Common myeloid progenitor, CD34-positive (primary cell): ENCODE data around the gene MYOF.
"Not testable (repeated sequence)": the region's sequence is repeated elsewhere in the genome, so short reads cannot be mapped to it uniquely, and the experiment has no call there.

Experiments used
- CTCF ChIA-PET: fragments of 350-600 bp; sonication (Branson Sonifier 250); formaldehyde crosslinking; loops from one replicate; lab custom pipeline; 2021; ENCODE audit warnings: antibody characterized with exemption; lab: Charles Lee
- POLR2A ChIA-PET: fragments of 350-600 bp; sonication (Branson Sonifier 250); formaldehyde crosslinking; loops from one replicate; lab custom pipeline; 2021; ENCODE audit warnings: antibody characterized with exemption; lab: Charles Lee
- DNase-seq, 3 donors: peaks; one replicate each; pipeline versions ENCODE4 v3.0.0 to v3.0.0-alpha.2; 2013
- H3K27ac ChIP-seq, 2 experiments: 1 replicate in 1 of 2; 2 replicates in 1 of 2; pipeline ENCODE4 v1.7.0; 2013; ENCODE audit warnings: inconsistent platforms in 2 of 2, low read length in 2 of 2, mild to moderate bottlenecking in 2 of 2, low read depth in 1 of 2, moderate library complexity in 1 of 2; ENCODE audit not compliant: severe bottlenecking in 2 of 2, insufficient read depth in 1 of 2, poor library complexity in 1 of 2
- H3K27me3 ChIP-seq, 5 experiments: replicated peaks in 2 of 5; 1 replicate in 3 of 5; 2 replicates in 2 of 5; pipeline versions ENCODE4 v1.6.1 to v1.7.0; 2013; ENCODE audit warnings: low read length in 4 of 5, mild to moderate bottlenecking in 2 of 5, moderate library complexity in 2 of 5, inconsistent platforms in 1 of 5; ENCODE audit not compliant: insufficient read depth in 5 of 5, control insufficient read depth in 4 of 5
- H3K36me3 ChIP-seq, 4 experiments: 1 replicate in 2 of 4; 2 replicates in 2 of 4; pipeline versions ENCODE4 v1.6.1 to v1.7.0; 2013; ENCODE audit warnings: low read length in 3 of 4, control low read depth in 1 of 4, mild to moderate bottlenecking in 1 of 4; ENCODE audit not compliant: control insufficient read depth in 4 of 4, insufficient read depth in 4 of 4
- H3K4me1 ChIP-seq, 4 experiments: 1 replicate in 3 of 4; 2 replicates in 1 of 4; pipeline versions ENCODE4 v1.6.1 to v1.7.1; 2013; ENCODE audit warnings: low read length in 3 of 4, mild to moderate bottlenecking in 3 of 4, control low read depth in 1 of 4, inconsistent platforms in 1 of 4, moderate library complexity in 1 of 4; ENCODE audit not compliant: control insufficient read depth in 4 of 4, insufficient read depth in 4 of 4; ENCODE audit errors: control extremely low read depth in 1 of 4
- H3K4me3 ChIP-seq, 7 experiments: 1 replicate in 4 of 7; 2 replicates in 3 of 7; pipeline versions ENCODE4 v1.5.1 to v1.7.0; 2013; ENCODE audit warnings: mild to moderate bottlenecking in 7 of 7, low read length in 6 of 7, moderate library complexity in 6 of 7, inconsistent platforms in 2 of 7, low read depth in 2 of 7, control low read depth in 1 of 7; ENCODE audit not compliant: insufficient read depth in 4 of 7, control insufficient read depth in 1 of 7; ENCODE audit errors: extremely low read depth in 1 of 7
- H3K9me3 ChIP-seq, 5 experiments: 1 replicate in 4 of 5; 2 replicates in 1 of 5; pipeline versions ENCODE4 v1.6.1 to v1.7.1; 2013; ENCODE audit warnings: low read length in 4 of 5, mild to moderate bottlenecking in 2 of 5, inconsistent platforms in 1 of 5, low read depth in 1 of 5, moderate library complexity in 1 of 5; ENCODE audit not compliant: control insufficient read depth in 4 of 5, insufficient read depth in 2 of 5; ENCODE audit errors: control extremely low read depth in 1 of 5
- WGBS: methylation state at CpG from one replicate; pipeline ENCODE4 v1.1.5; 2013; ENCODE audit not compliant: insufficient coverage; 5-methylcytosine and 5-hydroxymethylcytosine counted together

Gene MYOF

DNA sequence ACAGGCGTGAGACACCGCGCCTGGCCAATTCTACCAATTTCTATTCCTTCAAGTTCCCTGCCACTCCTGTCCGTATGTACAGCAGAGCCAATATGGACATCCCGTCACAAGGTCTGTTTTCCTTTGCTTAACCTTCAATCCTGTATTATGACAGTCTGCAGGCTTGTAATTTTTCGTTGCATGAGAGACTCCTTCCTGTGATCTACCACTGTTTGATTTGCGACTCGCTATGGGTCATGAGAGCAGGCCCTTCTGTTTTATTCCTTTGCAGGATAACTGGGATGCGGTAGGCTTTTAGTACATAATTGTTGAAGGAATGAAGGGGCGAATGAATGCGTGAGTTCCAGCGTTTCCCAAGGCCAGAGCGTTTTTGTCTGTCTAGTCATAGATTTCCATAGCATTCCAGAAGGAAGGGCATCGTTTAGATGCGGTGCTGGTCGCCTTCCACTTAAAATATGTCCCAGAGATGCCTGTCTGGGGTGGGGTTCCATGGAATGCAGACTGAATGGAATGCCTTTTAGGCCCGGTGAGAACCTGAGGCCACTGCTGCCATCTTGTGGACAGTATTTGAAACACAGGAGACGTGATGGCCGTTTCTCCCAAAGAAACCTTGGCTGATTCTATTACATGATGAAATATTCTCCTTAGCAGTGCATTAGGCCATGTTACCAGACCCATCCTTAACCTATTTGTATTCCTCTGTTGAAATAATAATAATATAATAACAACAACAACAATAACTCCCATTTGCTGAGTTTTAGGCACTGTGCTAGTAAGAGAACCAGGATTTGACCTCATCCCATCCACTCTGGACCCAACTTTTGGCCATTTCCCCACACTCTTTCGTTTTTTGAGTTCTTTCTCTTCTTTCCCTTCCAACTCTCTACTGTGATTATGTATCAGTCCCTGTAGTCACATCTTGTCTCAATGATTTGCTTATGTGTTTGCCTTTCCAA, 193.2 kb downstream of the MYOF start:
- Histone ChIP-seq H3K4me3 (no peak overlapping the region), H3K9me3 (no peaks in the 10 kb centered on the region), H3K4me1 (peaks cover 0 to 11% (median 6%) of the 10 kb centered on the region in 4 experiments), H3K27ac (no peak overlapping the region), H3K27me3 (no peaks in the 10 kb centered on the region), H3K36me3 (no peaks in the 10 kb centered on the region)
- 66% methylated on average over 19 of the region's 20 CpGs for WGBS
- ChIA-PET CTCF (interaction anchor here (0.6 to 2.0 kb wide), 5 partner anchors 61 to 210 kb away, joined by 3 to 11 read pairs (median 5); no protein-coding TSS in a partner anchor), POLR2A (no interaction called here)
- DNase-seq: peak; percentile 52 to 71 (median 61)

DNA sequence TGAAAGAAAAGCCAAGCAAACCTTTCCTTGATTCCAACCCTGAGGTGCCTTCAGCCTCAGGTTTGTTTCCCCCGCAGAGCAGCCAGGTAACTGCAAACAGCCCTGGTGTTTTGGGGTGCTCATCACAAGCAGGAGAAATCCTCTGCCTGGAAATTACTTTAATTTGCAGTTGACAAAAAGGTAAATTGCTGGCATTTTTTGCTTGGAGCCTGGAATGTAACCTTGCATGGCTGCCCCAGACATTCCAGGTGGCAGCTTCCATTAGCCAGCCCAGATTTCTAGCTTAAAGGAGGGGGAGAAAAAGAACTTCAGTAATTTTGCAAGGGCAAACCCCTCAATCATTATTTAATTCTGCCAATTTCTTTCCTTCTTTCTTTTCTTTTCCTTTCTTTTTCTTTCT, 194.4 kb downstream of the MYOF start:
- Histone ChIP-seq H3K36me3 (no peaks in the 10 kb centered on the region), H3K4me1 (peaks cover 0 to 20% (median 13%) of the 10 kb centered on the region in 4 experiments), H3K4me3 (no peak overlapping the region), H3K27ac (no peak overlapping the region), H3K27me3 (no peaks in the 10 kb centered on the region), H3K9me3 (no peaks in the 10 kb centered on the region)
- ChIA-PET CTCF (interaction anchor here (0.7 kb wide), 1 partner anchor 172 kb away, joined by 4 read pairs; no protein-coding TSS in a partner anchor), POLR2A (no interaction called here)
- DNase-seq: no peak
- WGBS: 100% methylated on average over 1 of the region's 1 CpG

DNA sequence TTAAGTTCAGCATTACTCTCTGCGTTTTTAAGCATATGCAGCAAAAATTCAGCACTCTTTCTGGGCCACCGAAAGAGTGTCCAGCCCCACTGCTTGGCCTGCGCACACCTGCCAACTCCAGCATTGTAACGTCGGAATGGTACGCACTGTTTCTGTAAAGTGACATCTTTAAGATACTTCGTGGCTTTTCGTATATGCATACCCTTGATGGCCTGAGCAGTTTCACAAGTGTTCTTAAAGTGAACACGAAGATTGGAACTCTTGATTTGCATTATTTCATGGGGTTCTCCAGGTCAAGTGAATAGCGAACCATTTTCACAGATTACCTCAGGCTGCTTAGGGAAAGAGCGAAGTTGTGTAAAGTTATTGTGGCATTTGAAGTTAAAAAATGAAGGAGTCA, 197.9 kb downstream of the MYOF start:
- peaks cover 0 to 20% (median 13%) of the 10 kb centered on the region in 4 experiments for H3K4me1 ChIP-seq
- H3K9me3 ChIP-seq, H3K4me3 ChIP-seq, DNase-seq, POLR2A ChIA-PET, H3K27me3 ChIP-seq, H3K36me3 ChIP-seq, H3K27ac ChIP-seq: not testable (repeated sequence)
- CTCF ChIA-PET: interaction anchor here (1.5 to 2.4 kb wide), 3 partner anchors 68 to 170 kb away, joined by 5 to 7 read pairs (median 7); no protein-coding TSS in a partner anchor
- 93% methylated on average over 9 of the region's 11 CpGs for WGBS

DNA sequence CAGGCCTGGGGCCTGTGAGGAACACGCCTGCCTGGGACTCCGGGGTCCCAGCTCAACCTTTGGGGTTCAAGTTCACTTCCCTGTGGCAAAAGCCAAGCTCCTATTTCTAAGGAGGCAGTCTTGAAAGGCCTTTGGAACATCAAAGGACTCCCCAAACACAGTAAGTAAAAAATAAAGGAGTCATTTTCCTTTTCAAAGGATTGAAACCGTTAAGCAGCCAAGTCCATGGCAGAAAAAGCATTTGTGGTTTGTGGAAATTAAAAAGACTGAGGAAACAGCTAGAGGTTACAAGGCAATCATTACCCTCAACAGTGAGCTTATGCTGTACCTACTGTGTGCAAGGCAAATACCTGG, 200.8 kb downstream of the MYOF start:
- no peaks in the 10 kb centered on the region for H3K9me3 ChIP-seq
- 100% methylated on average over 3 of the region's 3 CpGs for WGBS
- H3K36me3 ChIP-seq: no peaks in the 10 kb centered on the region
- POLR2A ChIA-PET: no interaction called here
- CTCF ChIA-PET: interaction anchor here (0.6 kb wide), 1 partner anchor 88 kb away, joined by 3 read pairs; no protein-coding TSS in a partner anchor
- no peak for DNase-seq
- H3K4me1 ChIP-seq: peaks cover 0 to 20% (median 14%) of the 10 kb centered on the region in 4 experiments
- H3K4me3 ChIP-seq: no peak overlapping the region
- no peaks in the 10 kb centered on the region for H3K27me3 ChIP-seq
- no peak overlapping the region for H3K27ac ChIP-seq

DNA sequence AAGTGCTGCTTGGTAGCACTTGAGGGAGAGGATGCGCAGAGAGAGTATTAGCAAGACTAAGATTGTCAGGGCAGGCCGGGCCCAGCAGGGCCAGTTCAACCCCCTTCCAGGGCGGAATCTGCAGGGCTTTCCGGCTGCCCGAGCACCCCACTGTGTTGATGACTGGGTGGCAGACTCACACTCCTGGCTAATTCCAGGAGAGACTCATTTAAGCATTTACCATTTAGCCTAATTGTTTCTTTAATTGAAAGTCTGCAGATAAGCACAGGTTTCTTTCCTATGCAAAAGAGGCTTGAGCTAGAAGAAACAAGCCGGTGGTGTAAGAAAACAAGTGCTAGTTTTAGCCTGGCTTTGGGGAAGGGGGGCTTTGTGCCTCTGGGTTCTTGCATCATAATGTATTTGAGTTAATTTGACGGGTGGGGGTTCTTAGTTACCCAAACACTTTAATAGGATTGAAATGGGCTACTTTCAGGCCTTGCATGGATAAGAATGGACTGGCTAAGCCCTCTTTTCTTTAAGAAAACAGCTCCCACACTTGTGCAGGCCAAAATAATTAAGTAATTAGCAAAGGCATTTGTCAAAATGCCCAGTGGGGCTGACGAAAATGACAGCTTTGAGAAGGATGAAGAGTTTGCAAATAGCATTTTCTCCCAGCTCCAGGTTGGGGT, 201.3 kb downstream of the MYOF start:
- ChIA-PET POLR2A (no interaction called here), CTCF (interaction anchor here (0.6 kb wide), 1 partner anchor 87 kb away, joined by 3 read pairs; no protein-coding TSS in a partner anchor)
- 81% methylated on average over 8 of the region's 8 CpGs for WGBS
- no peaks in the 10 kb centered on the region for H3K36me3 ChIP-seq
- DNase-seq: no peak
- no peak overlapping the region for H3K27ac ChIP-seq
- peaks cover 0 to 20% (median 14%) of the 10 kb centered on the region in 4 experiments for H3K4me1 ChIP-seq
- no peaks in the 10 kb centered on the region for H3K9me3 ChIP-seq
- no peak overlapping the region for H3K4me3 ChIP-seq
- H3K27me3 ChIP-seq: no peaks in the 10 kb centered on the region

DNA sequence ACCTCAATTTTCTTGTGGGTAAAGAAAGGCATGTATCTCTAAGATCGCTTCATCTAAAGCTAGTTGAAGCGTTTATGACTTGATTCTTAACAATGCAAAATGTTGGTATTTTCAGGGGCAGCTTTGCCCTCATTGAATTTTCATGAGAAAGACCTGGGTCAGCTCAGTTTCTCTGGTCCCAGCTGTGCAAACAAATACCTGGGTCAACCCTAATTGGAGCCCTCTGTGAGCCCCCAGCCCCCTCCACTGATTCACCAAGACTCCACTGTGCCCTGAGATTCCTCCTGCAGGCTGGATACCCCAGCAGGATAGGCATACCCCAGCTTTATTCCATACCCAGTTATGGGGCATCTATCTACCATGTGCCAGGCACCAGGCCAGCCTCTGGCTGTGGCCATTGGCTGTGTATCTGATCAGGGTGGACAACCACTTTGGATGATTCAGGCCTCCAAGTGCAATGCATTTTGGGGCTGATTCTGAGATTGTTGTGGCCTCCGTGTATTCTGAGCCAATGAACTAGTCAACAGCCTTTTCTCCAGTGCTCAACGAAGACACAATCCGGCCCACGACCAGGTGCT, 201.9 kb downstream of the MYOF start:
- ChIA-PET CTCF (interaction anchor here (0.7 kb wide), 1 partner anchor 15 kb away, joined by 3 read pairs; no protein-coding TSS in a partner anchor), POLR2A (no interaction called here)
- no peaks in the 10 kb centered on the region for H3K36me3 ChIP-seq
- H3K27ac ChIP-seq: no peak overlapping the region
- H3K4me1 ChIP-seq: peaks cover 0 to 21% (median 15%) of the 10 kb centered on the region in 4 experiments
- no peak overlapping the region for H3K4me3 ChIP-seq
- 100% methylated on average over 6 of the region's 6 CpGs for WGBS
- no peak for DNase-seq
- H3K27me3 ChIP-seq: no peaks in the 10 kb centered on the region
- H3K9me3 ChIP-seq: no peaks in the 10 kb centered on the region
